GM11168 (cell line): ENCODE results near the gene CHP1.
"Not testable (repeated sequence)": the region's sequence is repeated elsewhere in the genome, so short reads cannot be mapped to it uniquely, and the experiment has no call there.

Experiments
- in situ Hi-C: fragments of 300-500 bp; cut with MboI; formaldehyde crosslinking; loops from one replicate; pipeline ENCODE4 v1.12.0; 2022; ENCODE audit warnings: low sequenced_read_pairs; ENCODE audit not compliant: unreplicated experiment

The CHP1 gene

GRCh38 chr15:41286665-41287333, 55.7 kb downstream of the CHP1 start:
- in situ Hi-C loops = no loop called here

- in situ Hi-C loops = no loop called here
Measured at GRCh38 chr15:41288464-41288863, 57.4 kb downstream of the CHP1 start.

GRCh38 chr15:41289953-41290352, 58.9 kb downstream of the CHP1 start:
- in situ Hi-C loops = no loop called here

GRCh38 chr15:41291065-41291631, 60.1 kb downstream of the CHP1 start:
- in situ Hi-C loops = no loop called here

- in situ Hi-C loops = no loop called here
Measured at GRCh38 chr15:41292521-41292920, 61.5 kb downstream of the CHP1 start.

GRCh38 chr15:41301139-41301538, 70.1 kb downstream of the CHP1 start:
- in situ Hi-C loops = not testable (repeated sequence)

- in situ Hi-C loops = no loop called here
Measured at GRCh38 chr15:41301587-41301986, 70.5 kb downstream of the CHP1 start.

DNA sequence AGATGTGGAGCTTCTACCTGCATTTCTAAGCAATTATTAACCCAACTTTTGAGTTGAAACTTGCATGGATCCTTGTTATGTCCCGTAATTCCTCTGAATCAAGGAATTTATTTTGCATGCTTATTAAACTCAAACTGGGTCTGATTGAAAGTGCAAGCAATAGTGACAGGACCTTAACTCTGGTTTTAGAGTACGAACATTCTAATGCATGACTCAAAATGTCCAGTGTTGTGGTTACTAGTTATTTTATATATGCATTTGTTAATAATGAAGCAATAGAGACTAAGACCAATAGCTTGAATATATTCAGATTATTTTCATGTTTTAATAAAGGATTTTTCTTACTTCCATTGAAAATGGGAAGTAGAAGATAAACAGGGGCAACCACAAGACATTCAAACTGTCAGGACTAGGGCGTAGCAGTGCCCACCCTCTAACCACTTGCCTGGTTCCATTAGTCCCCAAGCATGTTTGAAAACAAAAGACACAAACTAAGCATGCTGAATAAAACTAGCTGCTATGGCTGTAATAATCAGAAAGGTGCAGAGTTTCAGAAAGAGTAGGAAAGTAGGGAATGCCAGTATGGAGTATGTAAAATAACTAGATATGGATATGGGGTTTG, 73.2 kb downstream of the CHP1 start:
- in situ Hi-C loops = no loop called here

GRCh38 chr15:41307679-41308078, 76.6 kb downstream of the CHP1 start:
- in situ Hi-C loops = no loop called here

GRCh38 chr15:41309226-41309905, 78.3 kb downstream of the CHP1 start:
- in situ Hi-C loops = no loop called here

GRCh38 chr15:41320805-41321330, 89.8 kb downstream of the CHP1 start:
- in situ Hi-C loops = not testable (repeated sequence)

DNA sequence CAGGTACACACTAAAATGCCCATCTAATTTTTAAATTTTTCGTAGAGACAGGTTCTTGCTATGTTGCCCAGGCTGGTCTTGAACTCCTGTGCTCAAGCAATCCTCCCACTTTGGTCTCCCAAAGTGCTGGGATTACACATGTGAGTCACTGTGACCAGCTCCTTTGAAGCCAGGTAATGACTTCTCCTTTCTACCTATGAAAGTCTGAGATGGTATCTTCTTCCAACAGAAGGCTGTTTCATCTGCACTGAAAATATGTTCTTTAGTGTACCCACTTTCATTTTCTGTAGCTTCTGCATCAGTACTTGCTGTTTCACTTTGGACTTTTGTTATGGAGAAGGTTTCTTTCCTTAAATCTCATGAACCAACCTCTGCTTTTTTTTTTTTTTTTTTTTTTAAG, 92.5 kb downstream of the CHP1 start:
- in situ Hi-C loops = no loop called here

DNA sequence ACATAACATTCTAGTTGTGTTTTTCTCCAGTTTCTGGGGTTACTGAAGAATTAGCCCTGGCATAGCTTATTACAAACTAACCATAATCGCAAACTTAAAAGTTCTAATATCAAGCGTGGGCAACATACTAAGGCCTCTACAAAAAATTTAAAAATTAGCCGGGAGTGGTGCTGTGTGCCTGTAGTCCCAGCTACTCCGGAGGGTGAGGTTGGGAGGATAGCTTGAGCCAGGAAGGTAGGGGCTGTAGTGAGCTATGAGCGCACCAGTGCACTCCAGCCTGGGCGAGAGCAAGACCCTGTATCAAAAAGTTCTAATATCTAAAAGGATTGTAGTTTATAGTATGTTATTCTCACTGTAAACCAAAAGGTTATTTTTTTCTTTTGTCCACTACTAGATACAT, 100.2 kb downstream of the CHP1 start:
- in situ Hi-C loops = no loop called here
